GM19438 (cell line): ENCODE measurements around the gene PREB.

Experiments
- ATAC-seq: cut with Tn5 transposase; IDR thresholded peaks from one replicate; pipeline ENCODE4 v1.9.1; 2021; ENCODE audit warnings: low read depth; ENCODE audit not compliant: unreplicated experiment

Gene PREB

DNA sequence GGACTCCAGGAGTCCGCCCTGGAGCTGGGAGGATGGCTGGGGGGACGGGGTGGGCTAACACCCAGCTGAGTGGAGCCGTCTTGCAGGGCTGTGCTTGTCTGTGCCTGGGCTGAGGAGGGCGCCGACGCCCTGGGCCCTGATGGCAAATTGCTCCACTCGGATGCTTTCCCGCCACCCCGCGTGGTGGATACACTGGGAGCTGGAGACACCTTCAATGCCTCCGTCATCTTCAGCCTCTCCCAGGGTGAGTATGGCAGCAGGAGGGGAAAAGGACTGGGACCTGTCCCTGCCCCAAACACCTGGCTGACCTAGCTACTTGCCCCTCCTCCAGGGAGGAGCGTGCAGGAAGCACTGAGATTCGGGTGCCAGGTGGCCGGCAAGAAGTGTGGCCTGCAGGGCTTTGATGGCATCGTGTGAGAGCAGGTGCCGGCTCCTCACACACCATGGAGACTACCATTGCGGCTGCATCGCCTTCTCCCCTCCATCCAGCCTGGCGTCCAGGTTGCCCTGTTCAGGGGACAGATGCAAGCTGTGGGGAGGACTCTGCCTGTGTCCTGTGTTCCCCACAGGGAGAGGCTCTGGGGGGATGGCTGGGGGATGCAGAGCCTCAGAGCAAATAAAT is 35.0 kb downstream of the PREB start:
- ATAC-seq = no peak

DNA sequence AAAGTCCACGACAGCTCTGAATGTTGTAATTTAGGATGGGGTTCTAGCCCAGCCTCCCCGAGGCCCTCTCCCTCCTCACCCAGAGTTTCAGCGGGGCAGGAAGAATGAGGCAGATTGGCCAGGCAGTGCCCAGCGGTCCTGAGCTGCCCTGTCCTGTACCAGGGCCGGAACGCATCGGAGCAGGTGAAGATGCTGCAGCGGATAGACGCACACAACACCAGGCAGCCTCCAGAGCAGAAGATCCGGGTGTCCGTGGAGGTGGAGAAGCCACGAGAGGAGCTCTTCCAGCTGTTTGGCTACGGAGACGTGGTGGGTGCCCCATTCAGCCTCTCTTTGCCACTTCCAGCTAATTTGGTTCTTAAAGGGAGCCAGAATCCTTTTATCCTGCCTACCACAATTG is 37.1 kb downstream of the PREB start:
- ATAC-seq = no peak

DNA sequence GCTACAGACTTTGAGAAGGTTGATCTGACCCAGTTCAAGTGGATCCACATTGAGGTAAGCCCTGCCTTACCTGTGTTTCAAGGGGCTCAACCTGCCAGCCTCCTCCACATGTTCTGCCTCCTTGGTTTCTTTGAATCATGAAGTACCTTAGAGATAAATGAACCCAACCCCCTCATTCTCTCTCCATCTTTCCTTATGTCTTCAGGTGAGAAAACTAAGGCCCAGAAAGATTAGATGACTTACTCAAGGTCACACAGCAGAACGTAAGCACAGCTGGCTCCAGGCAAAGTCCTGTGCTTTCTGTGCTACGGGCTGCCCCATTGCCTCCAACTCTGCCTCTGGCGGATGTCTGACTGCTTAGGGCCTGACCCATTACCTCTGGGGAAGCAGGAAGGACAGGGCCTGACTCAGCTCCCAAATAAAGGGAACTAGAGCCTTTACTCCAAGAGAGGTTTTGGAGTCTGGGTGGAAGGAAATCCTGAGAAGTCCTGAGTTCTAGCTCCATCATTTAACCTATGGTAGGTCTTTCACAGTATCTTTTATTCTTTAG is 37.6 kb downstream of the PREB start:
- ATAC-seq = no peak

DNA sequence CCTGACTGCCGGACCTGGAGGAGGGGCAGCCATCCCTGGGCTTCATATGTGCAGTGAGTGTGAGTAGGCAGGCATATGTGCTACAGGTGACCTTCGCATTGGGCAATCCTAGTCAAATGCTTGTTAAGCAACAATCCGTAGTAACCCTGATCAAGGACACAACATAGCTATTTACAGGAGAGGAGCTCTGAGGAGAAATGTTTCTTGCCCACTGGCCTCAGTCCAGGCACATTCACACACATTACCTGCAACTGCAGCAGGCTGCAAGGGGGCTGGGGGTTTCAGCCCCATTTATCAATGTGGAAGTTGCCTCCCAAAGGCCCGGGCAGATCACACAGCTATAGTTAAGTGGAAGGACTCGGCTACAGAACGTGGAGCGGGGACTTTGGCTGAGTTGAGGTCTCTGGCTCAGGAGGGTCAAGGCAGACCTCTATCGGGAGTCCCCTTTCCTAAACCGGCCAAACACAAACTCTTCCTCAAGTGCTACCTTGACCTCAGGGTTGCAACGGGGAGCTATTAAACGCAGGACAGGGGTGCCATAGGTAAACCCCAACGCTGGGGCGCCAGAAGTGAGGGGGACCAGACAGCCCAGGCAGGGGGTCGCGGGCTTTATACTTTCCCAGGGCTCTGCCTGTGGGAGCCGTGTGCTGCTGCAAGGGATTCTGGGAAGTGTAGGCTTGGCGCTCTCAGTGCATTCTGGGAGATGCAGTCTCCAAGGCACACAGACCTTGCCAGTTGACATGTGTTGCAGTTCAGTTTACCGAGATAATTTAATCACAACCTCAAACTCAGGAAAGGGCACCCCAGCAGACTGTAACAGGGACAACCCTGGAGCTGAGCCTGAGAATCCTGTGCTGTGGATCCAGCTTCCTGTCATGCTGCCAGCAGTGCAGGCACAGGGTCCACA is 38.4 kb downstream of the PREB start:
- ATAC-seq = no peak

DNA sequence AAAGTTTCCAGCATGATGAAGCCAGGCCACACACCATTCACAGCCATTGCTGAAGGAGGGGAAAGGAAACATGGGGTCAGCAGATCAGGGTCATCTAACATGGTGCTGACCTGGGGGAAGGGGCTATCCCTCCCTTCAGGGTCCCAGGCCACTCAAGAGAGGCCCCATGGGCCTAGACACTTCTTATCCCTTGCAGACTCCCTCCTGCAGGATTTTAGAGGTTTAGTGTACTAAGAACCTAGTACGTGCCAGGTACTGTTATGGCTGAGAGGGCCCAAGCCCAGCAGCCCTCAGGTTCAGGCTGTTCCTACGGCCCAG is 39.0 kb downstream of the PREB start:
- ATAC-seq = no peak

DNA sequence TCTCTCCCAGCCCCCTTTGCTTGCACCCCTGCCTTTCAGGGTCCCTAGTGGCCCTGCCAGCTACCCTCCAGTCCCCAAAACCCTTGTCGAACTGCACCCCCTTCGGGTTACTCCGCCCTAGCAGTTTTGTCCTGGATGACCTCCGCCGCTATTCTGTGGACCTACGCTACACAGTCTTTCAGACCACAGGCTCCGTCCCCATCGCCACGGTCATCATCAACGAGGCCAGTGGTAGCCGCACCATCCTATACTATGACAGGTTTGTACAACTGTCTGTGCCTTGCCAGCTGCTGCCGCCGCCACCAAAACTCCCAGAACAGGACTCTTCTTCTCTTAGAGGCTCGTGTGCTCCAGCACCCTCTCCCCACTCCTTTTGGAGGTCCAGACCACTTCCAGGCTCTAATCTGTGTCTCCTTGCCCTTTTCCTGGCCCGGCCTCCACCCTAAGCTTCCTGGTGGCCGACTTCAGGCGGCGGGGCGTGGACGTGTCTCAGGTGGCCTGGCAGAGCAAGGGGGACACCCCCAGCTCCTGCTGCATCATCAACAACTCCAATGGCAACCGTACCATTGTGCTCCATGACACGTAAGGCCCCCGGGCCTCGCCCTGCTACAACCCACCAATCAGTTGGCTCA is 40.0 kb downstream of the PREB start:
- ATAC-seq = no peak

DNA sequence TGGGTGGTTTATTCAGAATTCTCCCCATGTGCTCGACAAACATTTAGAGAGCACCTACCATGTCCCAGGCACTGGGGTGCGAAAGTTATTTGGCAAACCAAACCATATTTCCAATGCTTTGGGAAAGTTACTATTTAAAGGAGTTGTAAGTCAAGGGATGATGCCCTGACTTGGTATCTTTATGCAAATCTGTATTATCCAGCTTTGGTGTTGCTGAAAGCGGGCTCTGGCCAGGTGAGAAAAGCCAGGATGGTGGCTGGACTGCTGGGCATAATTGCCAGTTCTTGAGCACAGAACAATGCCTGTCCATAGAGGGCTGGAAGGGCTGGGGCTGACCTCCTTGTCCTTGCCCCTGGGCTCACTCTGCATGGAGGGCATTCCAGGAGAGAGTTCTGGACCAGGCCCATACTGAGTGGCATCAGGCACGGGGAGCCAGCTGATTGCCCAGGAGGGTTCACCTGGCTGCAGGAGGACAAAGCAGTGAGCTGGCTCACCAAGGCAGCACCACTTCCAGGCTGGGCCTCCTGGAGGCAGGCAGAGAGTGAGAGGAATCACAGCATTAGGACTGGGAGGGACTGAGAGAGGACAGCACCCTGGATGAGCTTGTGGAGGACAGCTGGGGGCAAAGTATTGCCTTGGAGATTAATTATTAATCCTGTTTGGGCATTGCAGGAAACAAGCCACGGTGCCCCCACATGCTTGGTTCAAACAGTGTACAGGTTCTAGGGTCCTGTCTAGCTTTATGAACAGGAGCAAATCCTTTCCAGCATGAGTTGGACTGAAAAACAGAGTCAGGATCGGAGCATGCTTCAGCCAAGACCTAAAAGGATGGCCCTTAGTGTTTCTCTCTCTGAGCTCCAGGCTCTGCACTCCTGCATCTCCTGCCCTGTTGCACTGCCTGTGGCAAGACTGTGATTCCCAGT is 40.7 kb downstream of the PREB start:
- no peak for ATAC-seq

DNA sequence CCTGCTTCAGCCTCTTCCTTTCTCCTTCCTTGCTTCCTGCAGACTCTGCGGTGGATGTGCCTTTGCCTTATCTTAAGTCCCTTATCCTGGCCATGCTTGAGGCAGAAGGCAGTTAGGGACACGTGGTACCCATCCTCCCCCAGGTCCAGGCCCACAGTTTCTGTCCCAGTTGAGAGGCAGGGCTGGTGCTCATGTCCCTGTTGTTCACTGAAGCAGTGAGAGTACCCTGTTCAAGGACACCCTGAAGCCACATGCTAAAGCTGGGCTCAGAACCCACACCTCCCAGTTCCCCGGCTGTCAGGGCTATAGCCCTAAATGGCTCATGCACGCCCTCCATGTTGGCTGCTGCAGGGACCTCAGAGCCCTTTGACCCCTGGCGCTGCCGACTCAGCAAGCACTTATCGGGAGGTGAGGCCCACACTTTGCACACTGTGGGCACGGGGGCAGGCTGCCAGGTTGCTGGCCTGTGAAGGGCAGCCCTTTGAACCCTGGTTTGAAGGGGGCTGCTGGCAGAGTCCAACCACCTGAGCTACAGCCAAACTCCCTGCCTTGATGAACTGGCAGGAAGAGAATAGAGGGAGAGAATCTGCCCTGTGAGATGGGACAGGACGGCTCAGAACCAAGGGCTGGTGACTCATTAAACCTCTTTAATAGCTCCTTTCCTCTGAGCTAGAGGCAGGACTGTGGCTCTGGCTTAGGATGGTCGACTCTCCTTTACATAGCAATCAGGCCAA is 41.6 kb downstream of the PREB start:
- no peak for ATAC-seq

DNA sequence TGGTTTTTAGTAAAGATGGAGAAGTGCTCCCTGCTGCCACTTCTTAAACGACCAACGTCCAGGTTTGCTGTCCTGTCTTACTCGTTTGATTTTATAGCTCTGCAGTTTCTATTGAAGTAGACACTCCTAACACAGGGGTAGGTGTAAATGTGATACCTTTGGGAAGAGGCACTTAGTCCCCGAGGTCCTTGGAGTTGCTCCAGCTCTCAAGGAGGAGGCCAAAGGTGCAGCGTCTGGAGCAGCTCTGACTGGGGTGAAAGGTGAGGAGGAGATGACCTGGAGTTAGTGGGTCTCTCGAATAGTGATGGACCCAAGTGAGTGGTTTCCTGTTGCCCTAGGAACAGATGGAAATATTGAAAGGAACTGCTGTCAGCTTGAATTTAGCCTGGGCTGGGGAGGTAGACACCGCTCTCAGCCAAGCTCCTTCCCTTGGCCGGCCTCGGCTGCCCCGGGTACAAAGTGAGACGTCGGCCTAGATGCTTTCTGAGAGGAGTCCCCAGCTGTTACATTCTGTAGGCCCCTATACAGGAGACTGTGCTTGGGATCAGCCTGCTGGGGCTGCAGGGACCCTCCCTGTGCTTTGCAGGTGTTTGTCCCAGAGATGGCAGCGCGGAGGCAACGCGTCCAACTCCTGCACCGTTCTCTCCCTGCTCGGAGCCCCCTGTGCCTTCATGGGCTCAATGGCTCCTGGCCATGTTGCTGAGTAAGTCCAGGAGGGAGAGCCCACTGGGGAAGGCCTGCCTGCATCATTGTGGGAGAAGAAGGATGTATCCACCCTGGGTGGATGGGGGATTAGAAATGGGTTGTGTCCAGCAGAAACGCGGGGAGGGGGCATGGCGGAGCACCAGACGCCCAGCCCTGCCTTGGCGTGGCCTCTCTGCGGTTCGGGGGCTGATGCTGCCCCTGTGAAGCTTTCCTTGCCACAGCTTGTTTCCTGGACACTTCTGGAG is 42.4 kb downstream of the PREB start:
- ATAC-seq = no peak

DNA sequence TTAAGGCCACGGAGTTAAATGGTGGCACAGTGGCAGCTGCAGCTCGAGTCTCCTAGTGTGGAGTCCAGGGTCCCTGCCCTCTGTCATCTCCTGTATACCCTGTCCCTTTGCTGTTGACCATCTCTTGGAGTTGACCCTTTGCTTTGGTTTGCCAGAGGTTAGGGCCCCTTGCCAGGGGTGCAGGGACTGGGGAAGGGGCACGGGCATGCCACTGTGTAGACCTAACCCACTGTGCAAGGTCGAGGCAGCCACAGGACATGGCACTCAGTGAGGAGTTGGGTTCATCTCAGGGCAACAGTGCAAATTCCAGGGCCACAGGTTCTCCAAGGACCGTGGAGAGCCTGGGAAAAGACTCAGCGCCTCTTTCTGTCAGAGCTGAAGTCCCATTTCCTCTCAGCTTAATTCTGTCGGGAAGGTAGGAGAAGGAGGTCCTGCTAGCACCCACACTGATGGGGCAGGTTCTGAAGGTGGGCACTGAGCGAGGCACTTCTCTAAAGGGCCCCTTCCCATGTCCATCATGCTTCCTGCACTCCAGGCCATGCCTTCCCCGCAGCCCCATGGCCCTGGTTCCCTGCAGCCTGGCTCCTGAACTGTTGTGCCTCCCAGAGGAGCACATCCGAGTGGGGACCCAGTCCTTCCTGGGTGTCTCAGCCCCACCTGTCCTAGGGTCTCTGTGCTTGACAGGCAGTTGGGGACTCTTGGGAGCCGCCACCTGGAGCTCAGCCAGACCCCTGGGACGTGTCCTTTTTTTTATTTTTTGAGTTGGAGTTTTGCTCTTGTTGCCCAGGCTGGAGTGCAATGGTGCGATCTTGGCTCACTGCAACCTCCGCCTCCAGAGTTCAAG is 45.1 kb downstream of the PREB start:
- no peak for ATAC-seq

DNA sequence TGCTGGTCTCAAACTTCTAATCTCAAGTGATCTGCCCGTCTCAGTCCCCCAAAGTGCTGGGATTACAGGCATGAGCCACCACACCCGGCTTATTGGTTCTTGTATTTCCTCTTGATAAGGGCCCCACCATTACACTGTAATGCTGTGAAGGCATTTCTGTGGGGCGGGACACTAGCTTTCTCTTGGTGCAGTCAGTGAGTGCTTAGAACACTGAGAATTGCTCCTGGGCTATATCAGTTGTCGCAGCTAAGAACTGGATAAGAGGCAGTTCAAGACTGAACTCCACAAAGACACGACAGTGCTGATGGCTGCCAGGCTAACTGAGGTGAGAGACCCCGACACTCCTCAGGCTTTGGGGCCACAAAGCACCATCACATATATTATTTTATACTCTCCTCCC is 45.8 kb downstream of the PREB start:
- no peak for ATAC-seq

DNA sequence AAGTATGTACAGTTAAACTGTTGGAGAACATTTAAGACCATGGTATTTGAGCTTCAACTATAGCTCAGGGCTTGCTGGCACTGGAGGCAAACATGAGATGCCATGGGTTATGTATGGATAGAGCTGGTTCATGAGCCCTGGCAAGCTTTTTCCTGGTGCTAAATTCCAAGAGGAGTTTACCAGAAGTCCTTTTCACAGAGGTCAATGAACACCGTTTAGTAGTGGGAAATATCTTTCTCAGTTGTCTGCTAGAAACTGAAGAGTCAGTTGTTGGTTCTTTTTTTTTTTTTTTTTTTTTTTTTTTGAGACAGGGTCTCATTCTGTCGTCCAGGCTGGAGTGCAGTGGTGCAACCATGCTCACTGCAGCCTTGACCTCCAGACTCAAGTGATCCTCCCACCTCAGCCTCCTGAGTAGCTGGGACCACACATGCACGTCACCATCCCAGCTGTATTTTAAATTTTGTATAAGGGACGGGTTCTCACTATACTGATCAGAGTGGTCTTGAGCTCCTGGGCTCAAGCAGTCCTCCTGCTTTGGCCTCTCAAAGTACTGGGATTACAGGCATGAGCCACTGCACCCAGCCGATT is 46.5 kb downstream of the PREB start:
- ATAC-seq = no peak

DNA sequence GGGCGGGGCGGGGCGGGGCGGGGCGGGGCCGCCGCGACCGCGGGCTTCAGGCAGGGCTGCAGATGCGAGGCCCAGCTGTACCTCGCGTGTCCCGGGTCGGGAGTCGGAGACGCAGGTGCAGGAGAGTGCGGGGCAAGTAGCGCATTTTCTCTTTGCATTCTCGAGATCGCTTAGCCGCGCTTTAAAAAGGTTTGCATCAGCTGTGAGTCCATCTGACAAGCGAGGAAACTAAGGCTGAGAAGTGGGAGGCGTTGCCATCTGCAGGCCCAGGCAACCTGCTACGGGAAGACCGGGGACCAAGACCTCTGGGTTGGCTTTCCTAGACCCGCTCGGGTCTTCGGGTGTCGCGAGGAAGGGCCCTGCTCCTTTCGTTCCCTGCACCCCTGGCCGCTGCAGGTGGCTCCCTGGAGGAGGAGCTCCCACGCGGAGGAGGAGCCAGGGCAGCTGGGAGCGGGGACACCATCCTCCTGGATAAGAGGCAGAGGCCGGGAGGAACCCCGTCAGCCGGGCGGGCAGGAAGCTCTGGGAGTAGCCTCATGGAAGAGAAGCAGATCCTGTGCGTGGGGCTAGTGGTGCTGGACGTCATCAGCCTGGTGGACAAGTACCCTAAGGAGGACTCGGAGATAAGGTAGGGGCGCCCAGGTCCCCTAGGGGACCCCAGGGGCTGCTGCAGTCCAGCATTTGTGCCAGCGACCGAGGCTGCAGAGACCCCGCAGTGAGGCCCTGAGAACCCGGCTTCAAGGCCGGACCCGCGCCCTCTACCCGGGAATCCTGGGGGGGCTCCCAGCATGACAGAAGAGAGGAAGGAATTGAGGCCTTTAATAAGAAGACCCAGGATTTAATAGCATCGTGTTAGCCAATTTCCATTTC is 47.5 kb downstream of the PREB start, which contains the start of gene KHK:
KHK (plus strand) TSS at position 49 of the 870 bp plus-strand sequence; CDS start at position 537, 488 bp downstream.
- ATAC-seq = peak; percentile 20

DNA sequence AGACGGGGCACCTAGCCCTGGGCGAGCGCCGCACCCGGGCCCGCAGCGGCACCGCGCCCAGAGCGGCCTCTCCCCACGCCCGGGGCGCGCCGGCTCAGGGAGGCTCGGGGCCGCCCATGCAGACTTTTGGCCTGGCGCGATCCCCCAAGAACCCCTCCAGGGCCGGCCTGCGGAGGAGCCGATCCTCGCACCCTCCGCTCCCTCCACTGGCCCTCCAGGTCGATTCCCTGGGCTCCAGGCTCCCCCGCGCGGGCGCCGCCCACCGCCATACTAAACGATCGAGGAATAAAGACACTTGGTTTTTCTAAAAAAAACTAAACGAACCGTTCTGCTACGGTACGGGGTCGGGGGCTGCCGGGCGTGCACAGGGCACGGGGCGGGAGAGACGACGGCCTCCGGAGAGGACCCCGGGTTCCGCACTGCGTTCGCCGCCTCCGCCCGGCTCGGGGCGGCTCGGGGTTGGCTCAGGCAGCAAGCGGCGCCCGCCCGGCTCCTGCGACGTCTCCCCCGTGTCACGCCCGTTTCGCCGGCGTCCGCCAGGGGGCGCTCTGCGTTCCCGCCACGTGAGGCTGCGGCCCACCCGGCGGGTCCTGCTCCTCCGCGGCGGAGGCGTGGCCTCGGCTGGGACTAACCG is 48.2 kb downstream of the PREB start:
- peak; percentile 69 for ATAC-seq

DNA sequence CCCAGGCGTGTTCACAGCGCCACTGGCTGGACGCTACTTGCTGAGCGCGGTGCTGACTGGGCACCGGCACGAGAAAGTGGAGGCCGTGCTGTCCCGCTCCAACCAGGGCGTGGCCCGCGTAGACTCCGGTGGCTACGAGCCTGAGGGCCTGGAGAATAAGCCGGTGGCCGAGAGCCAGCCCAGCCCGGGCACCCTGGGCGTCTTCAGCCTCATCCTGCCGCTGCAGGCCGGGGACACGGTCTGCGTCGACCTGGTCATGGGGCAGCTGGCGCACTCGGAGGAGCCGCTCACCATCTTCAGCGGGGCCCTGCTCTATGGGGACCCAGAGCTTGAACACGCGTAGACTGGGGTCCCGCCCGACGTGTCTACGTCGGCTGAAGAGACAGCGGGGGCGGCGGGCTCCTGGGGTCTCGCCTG is 48.8 kb downstream of the PREB start:
- peak; percentile 20 for ATAC-seq
